Mucosa of rectum (tissue), 2 donors: Measurements from ENCODE around the gene KCNJ4.

Experiments
- H3K27ac ChIP-seq, 2 donors: one replicate each; pipeline ENCODE4 v1.7.0; 2013; ENCODE audit warnings: inconsistent platforms in 2 of 2, low read depth in 2 of 2, low read length in 2 of 2
- H3K27me3 ChIP-seq, 2 donors: one replicate each; pipeline ENCODE4 v1.7.0; 2013; ENCODE audit warnings: low read length in 2 of 2; ENCODE audit not compliant: control insufficient read depth in 2 of 2, insufficient read depth in 2 of 2
- H3K36me3 ChIP-seq, 2 donors: one replicate each; pipeline ENCODE4 v1.7.0; 2013; ENCODE audit warnings: low read length in 2 of 2; ENCODE audit not compliant: control insufficient read depth in 2 of 2, insufficient read depth in 2 of 2
- H3K4me1 ChIP-seq, 2 donors: one replicate each; pipeline ENCODE4 v1.7.0; 2013; ENCODE audit warnings: low read length in 2 of 2, mild to moderate bottlenecking in 1 of 2; ENCODE audit not compliant: control insufficient read depth in 2 of 2, insufficient read depth in 2 of 2
- H3K4me3 ChIP-seq, 2 donors: one replicate each; pipeline ENCODE4 v1.7.0; 2013; ENCODE audit warnings: low read length in 2 of 2
- H3K9ac ChIP-seq, 2 donors: one replicate each; pipeline ENCODE4 v1.7.0; 2013; ENCODE audit warnings: low read length in 2 of 2, low read depth in 1 of 2, mild to moderate bottlenecking in 1 of 2
- H3K9me3 ChIP-seq, 2 donors: one replicate each; pipeline ENCODE4 v1.7.0; 2013; ENCODE audit warnings: low read length in 2 of 2; ENCODE audit not compliant: control insufficient read depth in 2 of 2
- donor health status: healthy.
- donor health status: Normal muscosa, but diverticular disease.

KCNJ4 gene

GRCh38 chr22:38464992-38465672, 10.1 kb upstream of the KCNJ4 start:
- Histone ChIP-seq H3K4me1 (peaks cover 11 to 13% of the 10 kb centered on the region in 2 donors), H3K27me3 (peaks cover 20 to 35% of the 10 kb centered on the region in 2 donors), H3K4me3 (no peak overlapping the region), H3K27ac (no peak overlapping the region), H3K9me3 (no peaks in the 10 kb centered on the region), H3K9ac (no peak overlapping the region), H3K36me3 (no peaks in the 10 kb centered on the region)

- Histone ChIP-seq H3K9ac (no peak overlapping the region), H3K9me3 (no peaks in the 10 kb centered on the region), H3K4me1 (peaks cover 10 to 11% of the 10 kb centered on the region in 2 donors), H3K4me3 (no peak overlapping the region), H3K27me3 (peaks cover 31 to 42% of the 10 kb centered on the region in 2 donors), H3K36me3 (no peaks in the 10 kb centered on the region), H3K27ac (no peak overlapping the region)
Observed at GRCh38 chr22:38462960-38463784, 8.2 kb upstream of the KCNJ4 start.

- Histone ChIP-seq H3K36me3 (no peaks in the 10 kb centered on the region), H3K9me3 (no peaks in the 10 kb centered on the region), H3K27ac (no peak overlapping the region), H3K27me3 (peaks cover 43 to 53% of the 10 kb centered on the region in 2 donors), H3K9ac (no peak overlapping the region), H3K4me3 (no peak overlapping the region), H3K4me1 (peaks cover 0 to 3% of the 10 kb centered on the region in 2 donors)
Observed at GRCh38 chr22:38461414-38462081, 6.5 kb upstream of the KCNJ4 start.

GRCh38 chr22:38461057-38461413, 6.0 kb upstream of the KCNJ4 start:
- Histone ChIP-seq H3K4me1 (peaks cover 0 to 3% of the 10 kb centered on the region in 2 donors), H3K27ac (no peak overlapping the region), H3K9me3 (no peaks in the 10 kb centered on the region), H3K36me3 (no peaks in the 10 kb centered on the region), H3K9ac (no peak overlapping the region), H3K4me3 (no peak overlapping the region), H3K27me3 (peaks cover 47 to 59% of the 10 kb centered on the region in 2 donors)

- H3K27ac ChIP-seq: no peak overlapping the region
- peaks cover 44 to 57% of the 10 kb centered on the region in 2 donors for H3K27me3 ChIP-seq
- H3K4me3 ChIP-seq: no peak overlapping the region
- H3K9me3 ChIP-seq: no peaks in the 10 kb centered on the region
- peaks cover 0 to 3% of the 10 kb centered on the region in 2 donors for H3K4me1 ChIP-seq
- H3K36me3 ChIP-seq: no peaks in the 10 kb centered on the region
- H3K9ac ChIP-seq: no peak overlapping the region
Observed at GRCh38 chr22:38460426-38460840, 5.4 kb upstream of the KCNJ4 start.

- Histone ChIP-seq H3K9ac (no peak overlapping the region), H3K27me3 (peaks cover 53 to 55% of the 10 kb centered on the region in 2 donors), H3K27ac (no peak overlapping the region), H3K4me3 (no peak overlapping the region), H3K9me3 (no peaks in the 10 kb centered on the region), H3K4me1 (peaks cover 3 to 9% of the 10 kb centered on the region in 2 donors), H3K36me3 (no peaks in the 10 kb centered on the region)
Observed at GRCh38 chr22:38456841-38457699, 2.1 kb upstream of the KCNJ4 start.

GRCh38 chr22:38456272-38456835, 1.4 kb upstream of the KCNJ4 start:
- Histone ChIP-seq H3K4me3 (no peak overlapping the region), H3K9ac (no peak overlapping the region), H3K27me3 (peaks cover 53 to 58% of the 10 kb centered on the region in 2 donors)

GRCh38 chr22:38455530-38456271, 702 bp upstream of the KCNJ4 start:
- Histone ChIP-seq H3K4me3 (peak overlapping the region in 1 of 2 donors; percentile 14), H3K27me3 (peaks cover 55 to 59% of the 10 kb centered on the region in 2 donors), H3K9ac (no peak overlapping the region), H3K9me3 (no peaks in the 10 kb centered on the region), H3K36me3 (no peaks in the 10 kb centered on the region), H3K27ac (no peak overlapping the region), H3K4me1 (peaks cover 3 to 6% of the 10 kb centered on the region in 2 donors)

More at GRCh38 chr22:38456272-38456835, 1.4 kb upstream of the KCNJ4 start:
- Histone ChIP-seq H3K27ac (no peak overlapping the region), H3K36me3 (no peaks in the 10 kb centered on the region), H3K4me1 (peaks cover 3 to 6% of the 10 kb centered on the region in 2 donors), H3K9me3 (no peaks in the 10 kb centered on the region)
